WI38 (cell line): Measurements from ENCODE around the gene MPP4.

ENCODE experiments used
- H3K4me3 ChIP-seq: 2 replicates; pipeline ENCODE4 v1.5.1; 2011; ENCODE audit warnings: low read depth, mild to moderate bottlenecking, control low read depth, low read length
- CTCF ChIP-seq: IDR thresholded peaks from 2 replicates; pipeline ENCODE4 v1.5.1; 2012; ENCODE audit warnings: low read depth, mild to moderate bottlenecking, control low read depth, low read length

MPP4 gene

GRCh38 chr2:201607568-201607967 lies 90.9 kb downstream of the MPP4 start:
- H3K4me3 ChIP-seq, result no peak overlapping the region
- no peak for TF ChIP-seq CTCF

GRCh38 chr2:201600906-201601305 lies 97.5 kb downstream of the MPP4 start:
- TF ChIP-seq CTCF, result no peak
- no peak overlapping the region for H3K4me3 ChIP-seq

- no peak overlapping the region for H3K4me3 ChIP-seq
- no peak for TF ChIP-seq CTCF
Observed at GRCh38 chr2:201597397-201597796, 101.0 kb downstream of the MPP4 start.
